HG03108 (cell line): ENCODE measurements around the gene G0S2.

ENCODE experiments used
- ATAC-seq: cut with Tn5 transposase; IDR thresholded peaks from one replicate; pipeline ENCODE4 v1.9.1; 2021; ENCODE audit warnings: moderate library complexity; ENCODE audit not compliant: unreplicated experiment

Gene G0S2, protein sequence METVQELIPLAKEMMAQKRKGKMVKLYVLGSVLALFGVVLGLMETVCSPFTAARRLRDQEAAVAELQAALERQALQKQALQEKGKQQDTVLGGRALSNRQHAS

DNA sequence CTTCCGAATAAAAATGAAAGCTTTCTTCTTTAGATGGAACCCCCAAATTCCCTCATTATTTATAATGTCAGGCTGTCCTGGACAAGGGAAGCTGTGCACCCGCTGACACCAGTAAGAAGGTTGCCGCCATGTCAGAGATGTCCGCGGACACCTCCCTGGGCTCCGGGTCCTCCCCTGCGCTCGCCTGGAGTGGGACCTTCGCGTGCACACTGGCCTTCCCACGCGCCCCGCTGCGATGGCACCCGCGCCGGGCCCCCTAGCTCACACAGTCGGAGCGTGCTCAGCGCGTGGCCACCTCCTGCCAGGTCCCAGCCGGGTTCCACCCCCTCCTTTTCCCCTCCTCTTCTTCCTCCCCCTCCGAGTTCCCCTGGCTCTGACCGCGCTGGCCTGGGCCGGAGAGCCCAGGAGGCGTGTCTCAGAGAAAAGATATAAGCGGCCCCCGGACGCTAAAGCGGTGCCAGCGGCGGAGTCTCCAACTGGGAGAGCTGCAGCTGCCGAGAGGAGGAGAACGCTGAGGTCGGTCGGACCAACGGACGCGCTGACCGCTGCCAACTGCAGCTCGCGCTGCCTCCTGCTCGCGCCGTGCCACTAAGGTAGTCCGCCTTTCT is at the start of gene G0S2:
TSS of gene G0S2 (plus strand) at position 456 of the 608 bp plus-strand sequence. CDS start 273 bp downstream, outside the sequence.
- no peak for ATAC-seq

DNA sequence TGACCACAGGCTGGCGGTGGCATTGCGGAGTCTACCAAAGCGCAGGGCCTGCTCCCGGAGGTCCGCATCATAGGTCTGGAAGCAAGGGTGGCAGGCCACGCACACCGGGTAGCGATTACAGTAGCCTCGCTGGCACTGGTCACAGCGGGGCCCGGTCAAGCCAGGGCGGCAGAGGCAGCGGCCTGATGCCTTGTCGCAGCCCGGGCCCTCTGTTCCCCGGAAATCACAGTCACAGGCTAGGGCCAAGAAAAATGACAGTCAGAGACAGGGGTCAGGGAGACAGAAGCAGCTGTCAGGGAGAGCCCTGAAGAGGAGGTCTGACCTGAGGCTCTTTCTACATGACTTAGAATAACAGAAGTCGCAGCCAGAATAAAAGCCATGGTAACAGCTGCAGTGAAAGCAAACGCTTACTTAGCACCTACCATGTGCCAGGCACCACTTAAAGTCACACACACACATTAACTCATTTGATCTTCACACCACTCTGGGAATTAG is 49.4 kb upstream of the G0S2 start:
- ATAC-seq, result no peak

DNA sequence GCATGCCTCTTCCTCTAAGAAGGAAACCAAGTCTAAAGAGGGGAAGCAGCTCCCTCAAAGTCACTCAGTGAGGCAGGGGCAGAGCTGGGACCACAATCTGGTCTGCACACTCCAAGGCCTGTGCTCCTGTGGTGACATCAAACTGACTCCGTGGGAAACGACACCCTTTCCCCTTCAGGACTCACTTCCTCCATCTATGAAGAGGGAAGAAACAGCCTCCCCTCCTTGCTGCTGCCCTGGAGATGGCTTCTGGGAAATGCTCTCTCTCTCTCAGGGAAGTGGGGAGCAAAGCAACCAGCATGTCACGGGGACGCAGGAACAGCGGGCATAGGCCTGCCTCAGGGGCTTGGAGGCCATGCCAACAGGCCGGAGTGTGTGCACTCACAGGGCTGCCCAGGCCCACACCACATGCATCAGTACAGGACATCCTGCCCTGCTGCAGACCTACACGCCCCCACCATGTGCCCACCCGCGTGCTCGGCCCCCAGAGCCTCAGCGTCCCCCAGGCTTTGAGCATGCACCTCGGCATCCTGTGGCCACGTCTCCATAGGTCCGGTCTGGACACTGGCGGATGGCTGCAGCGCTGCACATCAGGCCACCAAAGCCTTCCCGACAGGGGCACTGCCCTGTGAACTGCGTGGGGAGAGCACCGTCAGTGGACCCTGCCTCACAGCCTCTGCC is 48.7 kb upstream of the G0S2 start:
- no peak for ATAC-seq

DNA sequence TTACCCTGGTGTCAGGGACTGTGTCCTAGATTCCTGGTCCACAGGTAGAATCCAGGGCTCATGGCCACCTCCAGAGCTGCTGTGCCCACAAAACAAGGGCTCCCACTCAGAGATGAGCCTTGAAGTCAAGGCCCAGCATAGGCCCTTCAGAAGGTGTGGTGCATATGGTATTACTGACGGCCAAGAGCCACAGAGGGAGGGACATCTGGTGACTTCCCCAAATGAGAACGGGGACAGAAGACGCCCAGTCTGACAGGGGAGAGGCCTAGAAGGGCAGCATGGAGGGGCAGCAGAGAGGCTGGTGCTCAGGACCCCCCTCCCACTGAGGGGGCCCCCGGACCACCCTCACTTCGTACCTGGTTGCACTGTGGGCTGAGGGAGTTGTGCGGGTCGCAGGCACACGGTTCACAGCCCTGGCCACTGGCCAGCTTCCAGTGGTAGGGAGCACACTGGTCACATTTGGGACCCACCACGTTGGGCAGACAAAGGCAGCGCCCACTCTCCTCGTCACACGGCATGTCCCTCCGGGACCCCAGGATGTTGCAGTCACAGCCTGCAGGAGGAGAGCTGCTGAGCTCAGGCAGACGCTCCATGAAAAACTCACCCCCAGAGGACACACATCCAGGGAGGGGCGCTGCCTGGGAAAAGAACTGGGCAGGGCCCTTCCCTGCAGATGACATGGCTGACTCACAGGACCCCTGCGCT is 48.0 kb upstream of the G0S2 start:
- ATAC-seq, result no peak

DNA sequence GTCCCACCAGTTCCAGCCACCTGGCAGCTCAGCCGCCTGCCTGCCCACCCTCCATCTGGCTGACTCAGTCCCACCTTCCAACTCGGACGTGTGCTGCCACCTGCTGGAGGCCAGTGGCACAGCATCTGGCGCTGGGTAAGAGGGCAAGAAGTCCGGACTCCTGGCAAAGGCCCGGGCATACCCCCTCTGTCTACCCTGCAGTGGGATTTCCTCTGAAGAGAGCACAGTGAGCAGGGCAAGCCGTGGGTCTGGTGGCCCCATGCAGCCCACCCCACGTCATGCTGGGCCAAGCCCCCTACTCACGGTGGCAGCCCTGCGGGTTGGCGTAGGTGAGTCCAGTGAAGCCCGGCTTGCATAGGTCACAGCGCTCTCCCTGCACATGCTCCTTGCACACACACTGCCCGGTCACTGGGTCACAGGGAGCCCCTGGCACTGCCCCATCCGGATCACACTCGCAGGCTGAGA is 47.4 kb upstream of the G0S2 start:
- ATAC-seq, result peak; percentile 74

DNA sequence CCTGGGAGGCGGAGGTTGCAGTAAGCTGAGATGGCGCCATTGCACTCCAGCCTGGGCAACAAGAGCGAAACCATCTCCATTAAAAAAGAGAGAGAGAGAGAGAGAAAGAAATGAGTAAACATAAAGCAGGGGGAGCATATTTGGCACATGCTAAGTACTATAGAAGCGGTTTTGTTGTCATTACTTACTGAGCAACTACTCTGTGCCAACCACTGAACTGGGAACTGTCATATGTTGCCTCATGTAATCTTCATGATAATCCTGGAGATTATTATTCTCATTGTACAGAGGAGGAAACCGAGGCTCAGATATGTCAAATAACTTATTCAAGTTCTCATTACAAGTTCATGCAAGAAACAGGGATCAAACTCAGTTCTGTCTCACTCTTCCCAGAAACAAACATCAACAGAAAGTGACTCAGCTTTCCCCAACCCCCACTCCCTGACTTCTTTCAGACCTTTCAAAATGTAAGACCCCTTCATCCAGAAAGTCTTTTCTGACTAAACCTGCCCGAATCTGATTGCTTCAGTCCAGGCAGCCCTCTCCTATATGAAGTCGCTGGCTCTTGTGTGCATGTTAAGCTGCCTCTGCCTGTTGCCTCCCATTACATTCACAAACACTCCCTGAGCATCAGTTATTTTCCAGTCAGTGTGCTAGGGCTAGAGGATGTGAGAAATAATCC is 46.5 kb upstream of the G0S2 start:
- ATAC-seq, result no peak

DNA sequence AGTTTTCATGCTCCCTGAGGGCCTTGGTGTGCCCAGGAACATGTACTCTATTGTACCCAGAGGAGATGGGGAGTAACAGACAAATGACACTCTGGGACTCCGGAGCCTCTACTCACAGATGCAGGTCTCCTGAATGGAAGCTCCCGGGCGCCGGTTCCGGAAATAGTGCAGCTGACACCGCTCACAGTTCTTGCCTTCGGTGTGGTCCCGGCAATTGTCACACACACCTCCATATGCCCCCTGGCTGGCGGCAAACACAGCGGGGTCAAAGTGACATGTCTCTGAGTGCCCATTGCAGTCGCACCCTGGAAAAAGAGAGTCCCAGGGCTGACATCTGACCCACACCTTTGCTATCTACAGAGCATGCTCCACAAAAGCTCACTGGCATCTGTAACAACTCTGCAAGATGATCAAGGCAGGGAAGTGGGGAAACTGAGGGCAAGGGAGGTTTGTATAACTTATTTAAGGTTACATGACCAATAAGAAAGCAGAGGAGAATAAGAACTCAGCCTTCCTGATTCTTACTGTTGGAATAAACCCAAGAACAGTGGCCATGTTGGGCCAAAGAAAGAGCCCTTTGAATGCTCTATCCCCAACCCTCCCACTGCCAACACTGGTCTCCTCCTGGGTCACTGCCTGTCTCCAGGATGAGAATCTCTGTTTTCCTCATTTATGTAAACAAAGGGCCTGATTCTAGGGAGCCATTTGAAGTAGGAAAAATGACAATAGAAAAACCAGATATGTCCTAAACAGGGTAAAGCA is 45.4 kb upstream of the G0S2 start:
- ATAC-seq, result no peak

DNA sequence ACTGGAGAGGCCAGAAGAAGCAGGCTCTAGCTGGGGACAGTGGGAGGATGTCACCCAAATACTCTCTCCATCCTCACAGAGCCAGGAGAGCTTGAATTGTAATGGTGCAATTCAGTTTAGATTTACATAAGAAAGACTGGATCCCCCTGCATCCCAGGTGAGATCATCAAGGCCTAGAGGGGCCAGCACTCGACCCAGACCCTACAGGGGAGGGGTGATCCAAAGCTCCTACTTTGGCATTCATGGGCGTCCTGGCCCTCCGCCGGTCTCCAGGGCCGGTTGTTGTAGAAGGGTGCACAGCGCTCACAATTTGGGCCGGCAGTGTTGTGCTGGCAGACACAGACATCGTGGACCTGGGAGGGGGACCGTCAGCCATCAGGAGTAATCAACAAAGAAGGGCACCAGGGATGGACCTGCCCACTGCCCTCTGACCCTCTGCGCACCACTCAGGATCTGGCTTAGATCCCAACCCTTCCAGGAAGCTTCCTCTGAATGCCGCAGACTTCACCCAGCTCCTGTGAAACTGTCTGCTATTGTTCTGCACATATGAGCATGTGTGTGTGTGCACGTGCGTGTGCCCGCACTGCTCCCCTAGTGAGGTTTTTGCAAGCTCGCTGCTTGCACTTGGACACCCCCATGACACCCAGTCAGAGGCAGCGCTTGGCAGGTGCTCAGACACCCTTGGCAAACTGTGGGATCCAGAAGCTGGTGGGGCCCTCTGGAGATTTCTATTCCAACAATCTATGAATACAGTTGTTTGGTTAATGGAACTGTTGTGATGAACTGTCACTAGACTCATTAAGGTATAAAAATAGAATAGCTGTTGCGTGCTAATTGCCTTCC is 44.6 kb upstream of the G0S2 start:
- ATAC-seq, result no peak

DNA sequence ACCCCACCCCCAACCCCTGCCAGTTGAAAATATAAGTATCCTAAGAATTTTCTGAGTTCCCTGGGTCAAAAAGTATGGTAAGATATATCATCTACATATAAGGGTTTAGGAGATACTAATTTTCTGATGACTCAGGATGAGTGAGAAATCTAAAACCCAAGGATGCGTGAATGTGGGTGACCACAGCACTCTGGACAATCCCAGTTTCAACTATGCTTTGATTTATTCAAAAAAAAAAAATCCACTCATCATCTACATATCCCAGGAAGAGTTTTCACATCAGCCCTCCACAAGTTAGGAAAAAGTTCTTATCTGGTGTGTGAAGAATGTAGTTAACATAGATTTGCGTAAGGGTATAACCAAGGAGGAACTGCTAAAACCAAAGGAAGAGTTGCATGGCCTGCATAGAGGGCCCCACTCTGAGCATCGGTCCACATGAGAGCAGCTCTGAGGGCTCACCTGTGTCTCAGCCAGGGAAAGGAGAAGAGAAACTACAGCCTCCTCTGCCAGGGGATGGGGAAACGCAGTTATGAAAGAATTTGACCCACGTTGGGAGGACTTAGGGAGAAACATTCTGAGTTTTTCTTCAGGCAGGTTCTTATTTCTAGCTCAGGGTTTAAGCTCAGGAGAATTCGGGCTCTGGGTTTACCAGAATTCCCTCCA is 41.7 kb upstream of the G0S2 start:
- ATAC-seq, result no peak

DNA sequence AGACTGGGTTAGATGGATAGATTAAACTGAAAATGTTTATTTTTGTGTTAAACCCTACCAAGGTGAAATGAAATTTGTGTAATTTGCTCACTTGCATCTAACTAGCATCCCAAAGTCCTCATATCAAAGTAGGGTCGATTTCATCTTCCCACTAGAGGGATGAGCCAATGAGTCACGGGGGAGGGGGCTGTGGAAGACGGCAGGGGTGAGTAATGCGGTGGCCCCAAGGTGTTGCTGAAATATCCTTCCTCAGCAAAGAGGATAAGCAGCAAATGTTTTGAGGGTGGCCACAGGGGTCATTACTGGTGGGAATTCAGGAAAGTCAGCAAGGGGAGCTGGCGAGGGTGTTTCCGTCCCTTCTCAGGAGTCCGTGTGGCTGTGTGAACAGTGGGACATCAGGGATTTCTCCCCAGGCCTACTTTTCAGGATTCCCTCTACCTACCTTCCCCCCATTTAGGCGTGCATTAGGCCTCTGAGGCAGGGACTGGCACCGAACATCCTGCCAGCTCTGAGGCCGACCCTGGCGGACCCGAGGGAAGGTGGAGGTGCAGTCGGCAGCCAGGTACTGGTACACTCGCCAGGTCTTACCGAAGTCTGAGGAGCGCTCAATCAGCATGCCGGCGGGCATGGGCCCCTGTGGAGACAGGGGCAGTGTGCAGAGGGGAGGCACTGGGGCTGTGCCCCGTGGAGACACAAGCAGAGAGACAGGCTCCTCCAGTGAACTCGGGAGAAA is 41.0 kb upstream of the G0S2 start:
- ATAC-seq, result no peak

DNA sequence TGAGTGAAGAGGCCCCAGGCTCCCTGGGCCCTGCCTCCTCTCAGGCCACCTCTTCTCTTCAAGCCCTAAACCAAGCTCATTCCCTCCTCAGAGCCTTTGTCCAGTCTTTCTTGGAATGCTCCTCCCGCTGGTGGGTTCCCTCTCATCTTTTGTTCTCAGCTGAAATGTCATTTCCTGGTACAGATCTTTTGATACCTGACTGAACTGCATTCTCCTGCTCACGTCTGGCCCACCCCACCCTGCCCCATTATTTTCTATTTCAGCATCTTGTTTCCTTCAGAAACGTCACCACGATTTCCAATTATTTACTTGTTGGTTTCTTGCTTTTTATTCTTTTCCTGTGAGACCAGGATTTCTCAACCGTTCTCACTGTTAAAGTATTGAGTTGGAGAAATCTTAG is 39.4 kb upstream of the G0S2 start:
- ATAC-seq, result no peak

DNA sequence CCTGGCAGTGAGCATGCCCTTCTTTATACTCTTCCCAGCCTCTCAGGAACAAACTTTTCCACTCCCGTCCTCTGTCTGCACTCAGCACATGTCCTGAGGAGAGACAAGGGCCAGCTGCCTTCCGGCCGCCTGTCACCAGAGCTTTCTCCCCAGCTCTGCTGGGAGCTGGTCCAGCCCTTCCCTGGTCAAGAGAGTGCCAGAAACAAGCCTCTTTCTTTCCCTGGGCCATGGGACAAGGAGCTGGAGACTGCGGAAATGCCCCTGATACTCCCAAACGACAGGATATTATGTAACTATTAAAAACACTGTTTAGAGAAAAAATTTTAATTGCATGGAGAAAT is 33.4 kb upstream of the G0S2 start:
- ATAC-seq, result no peak

DNA sequence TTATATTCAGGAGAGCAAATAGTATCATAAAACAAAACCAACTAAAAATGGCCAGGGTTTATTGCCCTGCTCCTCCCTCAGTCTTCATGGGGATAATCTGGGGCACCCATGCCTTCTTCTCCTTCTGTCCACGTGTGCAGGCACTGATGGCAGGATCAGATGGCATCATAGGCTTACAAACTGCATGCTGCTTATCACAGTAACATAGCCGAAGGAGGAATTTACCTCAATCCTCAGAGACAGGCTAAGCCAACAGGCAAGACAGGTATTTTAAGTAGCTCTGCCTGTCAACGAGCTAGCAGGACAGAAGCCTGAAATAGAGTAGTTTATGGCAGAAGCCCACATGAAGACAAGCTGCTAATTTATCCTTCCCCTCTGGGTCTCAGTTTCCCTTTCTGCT is 32.4 kb upstream of the G0S2 start:
- ATAC-seq, result no peak

DNA sequence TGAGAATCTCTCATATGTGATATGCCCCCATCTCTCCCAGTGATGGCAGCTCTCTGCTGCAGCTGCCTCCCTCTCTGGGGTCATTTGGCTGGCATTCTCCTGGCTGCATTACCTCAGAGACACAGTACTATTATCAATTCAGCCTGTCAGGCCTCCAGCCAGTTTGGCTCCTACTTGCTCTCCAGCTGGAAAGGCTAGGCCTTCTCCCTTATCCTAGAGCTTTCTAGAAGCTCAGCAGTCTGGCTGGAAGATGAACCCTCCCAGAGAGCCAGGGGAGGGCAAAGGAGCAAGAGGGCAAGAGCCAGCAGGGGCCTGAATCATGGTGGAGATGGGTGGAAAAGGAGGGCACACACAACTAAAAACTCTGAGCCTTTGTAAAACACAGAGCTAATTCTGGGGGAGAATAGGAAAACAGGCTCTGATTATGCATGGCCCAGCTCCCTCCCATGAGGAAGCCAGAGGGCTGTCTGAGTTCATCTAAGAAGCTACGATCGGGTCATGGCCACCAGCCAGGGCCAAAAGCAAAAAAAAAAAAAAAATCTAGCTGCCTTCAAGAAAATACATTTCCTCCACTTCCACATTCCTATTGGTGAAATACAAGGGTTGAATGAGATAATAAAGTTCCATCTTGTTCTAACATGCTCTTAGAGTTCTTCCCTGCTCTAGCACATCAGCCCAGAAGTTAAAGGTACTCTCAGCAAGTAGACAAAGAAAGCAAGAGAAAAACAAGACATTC is 31.8 kb upstream of the G0S2 start:
- ATAC-seq, result no peak

DNA sequence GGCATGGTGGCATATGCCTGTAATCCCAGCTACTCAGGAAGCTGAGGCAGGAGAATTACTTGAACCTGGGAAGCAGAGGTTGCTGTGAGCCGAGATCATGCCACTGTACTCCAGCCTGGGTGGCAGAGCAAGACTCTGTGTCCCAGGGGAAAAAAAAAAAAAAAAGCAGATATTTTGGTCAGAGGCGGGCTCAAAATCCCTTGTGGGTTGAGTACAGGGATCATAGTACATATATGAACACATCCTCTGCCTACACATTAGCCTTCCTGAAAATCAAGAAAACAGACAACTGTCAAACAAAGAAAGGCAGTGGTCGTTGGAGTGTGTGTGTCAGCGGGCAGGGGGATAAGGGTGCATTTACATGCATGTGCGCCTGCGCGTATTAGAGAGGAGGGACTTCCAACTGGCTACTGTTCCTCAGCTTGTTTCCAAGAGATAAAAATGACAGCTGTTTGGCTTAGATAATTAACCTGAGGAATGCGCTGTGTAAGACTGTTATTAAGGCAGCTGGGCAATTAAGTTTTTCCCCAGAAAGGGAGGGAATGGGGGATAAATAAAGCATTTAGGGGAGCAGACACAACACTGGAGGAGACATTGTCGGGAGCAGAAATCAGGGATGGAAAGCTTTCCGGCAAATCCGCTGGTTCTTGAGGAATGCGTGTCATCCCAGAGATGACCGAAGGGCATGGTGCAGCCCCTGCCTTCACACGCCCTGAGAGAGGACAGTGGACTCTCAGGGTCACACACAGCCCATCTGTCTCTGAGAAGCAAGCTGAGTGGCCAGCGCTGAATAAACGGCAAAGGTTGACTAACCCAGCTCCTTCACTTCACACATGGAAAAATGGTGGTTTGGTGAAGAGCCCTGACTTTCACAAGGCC is 29.4 kb upstream of the G0S2 start:
- no peak for ATAC-seq

DNA sequence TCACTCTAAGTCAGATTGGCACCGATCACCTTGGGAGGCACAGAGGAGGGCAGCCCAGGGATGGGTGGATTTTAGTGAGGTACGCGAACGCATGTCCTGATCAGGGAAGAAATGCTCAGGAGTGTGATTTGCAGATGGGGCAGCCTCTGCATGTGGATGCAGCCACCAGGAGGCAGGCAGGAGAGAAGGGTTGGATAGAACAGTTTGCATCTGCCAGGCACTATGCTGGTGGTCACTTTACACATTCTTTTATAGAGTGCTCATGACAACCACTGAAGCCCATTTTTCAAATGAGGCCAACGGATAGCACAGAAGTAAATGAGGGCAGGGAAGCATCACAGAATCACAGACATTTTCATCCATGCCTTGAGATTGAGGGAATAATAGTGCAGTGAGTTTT is 28.7 kb upstream of the G0S2 start:
- no peak for ATAC-seq

DNA sequence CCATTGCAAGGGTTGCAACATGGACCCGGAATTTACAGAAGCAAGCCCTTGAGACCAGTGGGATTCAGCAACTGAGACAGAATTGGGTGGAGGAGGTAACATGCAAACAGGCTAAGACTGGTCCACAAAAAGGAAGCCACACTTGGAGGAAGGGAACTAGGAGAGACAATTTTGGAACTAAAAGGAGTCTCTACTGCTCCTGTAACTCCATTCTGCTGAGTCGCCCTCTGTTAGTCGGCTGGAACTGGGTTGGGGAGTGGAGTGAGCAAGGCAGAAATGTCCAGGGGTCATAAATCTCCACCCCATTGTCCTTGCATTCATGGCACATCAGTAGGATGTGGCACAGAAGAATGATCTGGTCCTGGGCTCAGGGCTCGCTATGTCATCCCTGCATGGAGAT is 28.1 kb upstream of the G0S2 start:
- no peak for ATAC-seq
